ENCODE results near the gene MMD. TPM values are rescaled to one million over a fixed set of nuclear protein-coding genes. Genes with fewer than 3 reads are reported as not detected.

Gene MMD
- total and polyA plus RNA-seq, 5 donors: 10.3 to 19.0 (median 10.8) TPM

GRCh38 chr17:55360971-55361370, 60.7 kb downstream of the MMD start:
- intact Hi-C loops (cut with DNase I): no loop called here
- Histone ChIP-seq H3K4me1 (ENCODE audit: control insufficient read depth, insufficient read depth, low read length) (no peaks in the 10 kb centered on the region), H3K4me3 (ENCODE audit: low read length) (no peak overlapping the region), H3K9me3 (ENCODE audit: control insufficient read depth, low read length) (no peaks in the 10 kb centered on the region), H3K27ac (ENCODE audit: low read length) (no peak overlapping the region), H3K27me3 (ENCODE audit: control insufficient read depth, insufficient read depth) (no peaks in the 10 kb centered on the region)
- no peak for ATAC-seq
- no peak for DNase-seq

GRCh38 chr17:55356434-55357328, 65.0 kb downstream of the MMD start:
- DNase-seq (peak; percentile 56 to 81 (median 64)), ATAC-seq (peak; percentile 80 to 86)
- no peaks in the 10 kb centered on the region for H3K4me1 ChIP-seq (ENCODE audit: control insufficient read depth, insufficient read depth, low read length)
- H3K27ac ChIP-seq (ENCODE audit: low read length): no peak overlapping the region
- H3K9me3 ChIP-seq (ENCODE audit: control insufficient read depth, low read length): no peaks in the 10 kb centered on the region
- intact Hi-C loops (cut with DNase I): loop anchor here in 3 of 4 donors (5.0 to 10.0 kb wide), 3 partner anchors 156 to 364 kb away; partner anchors contain the start of gene SMIM36 (in 3 of the 3)
- 30% methylated on average over 3 of the region's 3 CpGs for WGBS
- no peak overlapping the region for H3K4me3 ChIP-seq (ENCODE audit: low read length)
- no peaks in the 10 kb centered on the region for H3K27me3 ChIP-seq (ENCODE audit: control insufficient read depth, insufficient read depth)

GRCh38 chr17:55354941-55355340, 66.7 kb downstream of the MMD start:
- DNase-seq (no peak), ATAC-seq (no peak)
- Histone ChIP-seq H3K9me3 (ENCODE audit: control insufficient read depth, low read length) (no peaks in the 10 kb centered on the region), H3K4me3 (ENCODE audit: low read length) (no peak overlapping the region), H3K4me1 (ENCODE audit: control insufficient read depth, insufficient read depth, low read length) (no peaks in the 10 kb centered on the region), H3K27ac (ENCODE audit: low read length) (no peak overlapping the region), H3K27me3 (ENCODE audit: control insufficient read depth, insufficient read depth) (no peaks in the 10 kb centered on the region)
- WGBS: 97% methylated on average over 2 of the region's 2 CpGs
- intact Hi-C loops (cut with DNase I): loop anchor here in 3 of 4 donors (5.0 to 10.0 kb wide), 3 partner anchors 157 to 363 kb away; partner anchors contain the start of gene SMIM36 (in 3 of the 3)

GRCh38 chr17:55354010-55354409, 67.6 kb downstream of the MMD start:
- ATAC-seq: no peak
- 46% methylated on average over 1 of the region's 1 CpG for WGBS
- intact Hi-C loops (cut with DNase I): loop anchor here in 2 of 4 donors (10.0 kb wide), 1 partner anchor 161 kb away; the partner anchor contains the start of gene SMIM36 (in 2 of the 2)

GRCh38 chr17:55351226-55351625, 70.4 kb downstream of the MMD start:
- H3K4me3 ChIP-seq (ENCODE audit: low read length): no peak overlapping the region
- H3K27ac ChIP-seq (ENCODE audit: low read length): no peak overlapping the region
- DNase-seq: no peak
- ATAC-seq: no peak
- intact Hi-C loops (cut with DNase I): loop anchor here in 2 of 4 donors (10.0 kb wide), 1 partner anchor 164 kb away; the partner anchor contains the start of gene SMIM36 (in 2 of the 2)
- H3K9me3 ChIP-seq (ENCODE audit: control insufficient read depth, low read length): no peaks in the 10 kb centered on the region
- WGBS: 93% methylated on average over 1 of the region's 1 CpG
- H3K4me1 ChIP-seq (ENCODE audit: control insufficient read depth, insufficient read depth, low read length): no peaks in the 10 kb centered on the region
- H3K27me3 ChIP-seq (ENCODE audit: control insufficient read depth, insufficient read depth): no peaks in the 10 kb centered on the region

More at GRCh38 chr17:55354010-55354409, 67.6 kb downstream of the MMD start:
- no peak for DNase-seq
- Histone ChIP-seq H3K9me3 (ENCODE audit: control insufficient read depth, low read length) (no peaks in the 10 kb centered on the region), H3K27me3 (ENCODE audit: control insufficient read depth, insufficient read depth) (no peaks in the 10 kb centered on the region), H3K27ac (ENCODE audit: low read length) (no peak overlapping the region), H3K4me1 (ENCODE audit: control insufficient read depth, insufficient read depth, low read length) (no peaks in the 10 kb centered on the region), H3K4me3 (ENCODE audit: low read length) (no peak overlapping the region)

- no peak for ATAC-seq
- Histone ChIP-seq H3K4me1 (ENCODE audit: control insufficient read depth, insufficient read depth, low read length) (no peaks in the 10 kb centered on the region), H3K4me3 (ENCODE audit: low read length) (no peak overlapping the region), H3K9me3 (ENCODE audit: control insufficient read depth, low read length) (no peaks in the 10 kb centered on the region), H3K27me3 (ENCODE audit: control insufficient read depth, insufficient read depth) (no peaks in the 10 kb centered on the region), H3K27ac (ENCODE audit: low read length) (no peak overlapping the region)
- no peak for DNase-seq
- intact Hi-C loops (cut with DNase I): loop anchor here in 2 of 4 donors (10.0 kb wide), 1 partner anchor 164 kb away; the partner anchor contains the start of gene SMIM36 (in 2 of the 2)
- 42% methylated on average over 2 of the region's 2 CpGs for WGBS
Measured at GRCh38 chr17:55350825-55351205, 70.8 kb downstream of the MMD start.

- Histone ChIP-seq H3K27me3 (ENCODE audit: control insufficient read depth, insufficient read depth) (no peaks in the 10 kb centered on the region), H3K9me3 (ENCODE audit: control insufficient read depth, low read length) (no peaks in the 10 kb centered on the region), H3K4me1 (ENCODE audit: control insufficient read depth, insufficient read depth, low read length) (no peaks in the 10 kb centered on the region), H3K4me3 (ENCODE audit: low read length) (no peak overlapping the region), H3K27ac (ENCODE audit: low read length) (no peak overlapping the region)
- peak; percentile 74 to 79 for ATAC-seq
- DNase-seq: peak; percentile 22 to 64 (median 53)
- intact Hi-C loops (cut with DNase I): loop anchor here in 2 of 4 donors (5.0 to 10.0 kb wide), 3 partner anchors 114 to 357 kb away; no protein-coding TSS in a partner anchor
- WGBS: 13% methylated on average over 10 of the region's 10 CpGs
Measured at GRCh38 chr17:55348749-55349354, 72.8 kb downstream of the MMD start.

GRCh38 chr17:55347341-55347740, 74.3 kb downstream of the MMD start:
- intact Hi-C loops (cut with DNase I): loop anchor here in 2 of 4 donors (5.0 to 10.0 kb wide), 3 partner anchors 113 to 355 kb away; no protein-coding TSS in a partner anchor
- Histone ChIP-seq H3K27ac (ENCODE audit: low read length) (no peak overlapping the region), H3K4me1 (ENCODE audit: control insufficient read depth, insufficient read depth, low read length) (no peaks in the 10 kb centered on the region), H3K4me3 (ENCODE audit: low read length) (no peak overlapping the region), H3K9me3 (ENCODE audit: control insufficient read depth, low read length) (no peaks in the 10 kb centered on the region), H3K27me3 (ENCODE audit: control insufficient read depth, insufficient read depth) (no peaks in the 10 kb centered on the region)
- WGBS: 76% methylated on average over 2 of the region's 2 CpGs
- DNase-seq (no peak), ATAC-seq (no peak)

- 98% methylated on average over 1 of the region's 1 CpG for WGBS
Measured at GRCh38 chr17:55346658-55347057, 75.0 kb downstream of the MMD start.

GRCh38 chr17:55345132-55345531, 76.5 kb downstream of the MMD start:
- no peak for DNase-seq
- no peak overlapping the region for H3K27ac ChIP-seq (ENCODE audit: low read length)
- 84% methylated on average over 1 of the region's 1 CpG for WGBS
- intact Hi-C loops (cut with DNase I): loop anchor here in 2 of 4 donors (5.0 to 10.0 kb wide), 3 partner anchors 110 to 353 kb away; no protein-coding TSS in a partner anchor
- no peak overlapping the region for H3K4me3 ChIP-seq (ENCODE audit: low read length)
- H3K4me1 ChIP-seq (ENCODE audit: control insufficient read depth, insufficient read depth, low read length): no peaks in the 10 kb centered on the region
- H3K27me3 ChIP-seq (ENCODE audit: control insufficient read depth, insufficient read depth): no peaks in the 10 kb centered on the region
- no peak for ATAC-seq
- H3K9me3 ChIP-seq (ENCODE audit: control insufficient read depth, low read length): no peaks in the 10 kb centered on the region

More at GRCh38 chr17:55346658-55347057, 75.0 kb downstream of the MMD start:
- intact Hi-C loops (cut with DNase I): loop anchor here in 2 of 4 donors (5.0 to 10.0 kb wide), 3 partner anchors 112 to 354 kb away; no protein-coding TSS in a partner anchor
- Histone ChIP-seq H3K4me3 (ENCODE audit: low read length) (no peak overlapping the region), H3K27ac (ENCODE audit: low read length) (no peak overlapping the region), H3K27me3 (ENCODE audit: control insufficient read depth, insufficient read depth) (no peaks in the 10 kb centered on the region), H3K4me1 (ENCODE audit: control insufficient read depth, insufficient read depth, low read length) (no peaks in the 10 kb centered on the region), H3K9me3 (ENCODE audit: control insufficient read depth, low read length) (no peaks in the 10 kb centered on the region)
- no peak for DNase-seq
- no peak for ATAC-seq
